Common myeloid progenitor, CD34-positive (primary cell): ENCODE measurements around the gene NPR1.
A peak's percentile ranks its signal among the peaks of the same experiment; 100 is the strongest.

ENCODE experiments used
- CTCF ChIA-PET: fragments of 350-600 bp; sonication (Branson Sonifier 250); formaldehyde crosslinking; loops from one replicate; lab custom pipeline; 2021; ENCODE audit warnings: antibody characterized with exemption; lab: Charles Lee
- POLR2A ChIA-PET: fragments of 350-600 bp; sonication (Branson Sonifier 250); formaldehyde crosslinking; loops from one replicate; lab custom pipeline; 2021; ENCODE audit warnings: antibody characterized with exemption; lab: Charles Lee
- DNase-seq, 3 donors: peaks; one replicate each; pipeline versions ENCODE4 v3.0.0 to v3.0.0-alpha.2; 2013
- H3K27ac ChIP-seq, 2 experiments: 1 replicate in 1 of 2; 2 replicates in 1 of 2; pipeline ENCODE4 v1.7.0; 2013; ENCODE audit warnings: inconsistent platforms in 2 of 2, low read length in 2 of 2, mild to moderate bottlenecking in 2 of 2, low read depth in 1 of 2, moderate library complexity in 1 of 2; ENCODE audit not compliant: severe bottlenecking in 2 of 2, insufficient read depth in 1 of 2, poor library complexity in 1 of 2
- H3K27me3 ChIP-seq, 5 experiments: replicated peaks in 2 of 5; 1 replicate in 3 of 5; 2 replicates in 2 of 5; pipeline versions ENCODE4 v1.6.1 to v1.7.0; 2013; ENCODE audit warnings: low read length in 4 of 5, mild to moderate bottlenecking in 2 of 5, moderate library complexity in 2 of 5, inconsistent platforms in 1 of 5; ENCODE audit not compliant: insufficient read depth in 5 of 5, control insufficient read depth in 4 of 5
- H3K36me3 ChIP-seq, 4 experiments: 1 replicate in 2 of 4; 2 replicates in 2 of 4; pipeline versions ENCODE4 v1.6.1 to v1.7.0; 2013; ENCODE audit warnings: low read length in 3 of 4, control low read depth in 1 of 4, mild to moderate bottlenecking in 1 of 4; ENCODE audit not compliant: control insufficient read depth in 4 of 4, insufficient read depth in 4 of 4
- H3K4me1 ChIP-seq, 4 experiments: 1 replicate in 3 of 4; 2 replicates in 1 of 4; pipeline versions ENCODE4 v1.6.1 to v1.7.1; 2013; ENCODE audit warnings: low read length in 3 of 4, mild to moderate bottlenecking in 3 of 4, control low read depth in 1 of 4, inconsistent platforms in 1 of 4, moderate library complexity in 1 of 4; ENCODE audit not compliant: control insufficient read depth in 4 of 4, insufficient read depth in 4 of 4; ENCODE audit errors: control extremely low read depth in 1 of 4
- H3K4me3 ChIP-seq, 7 experiments: 1 replicate in 4 of 7; 2 replicates in 3 of 7; pipeline versions ENCODE4 v1.5.1 to v1.7.0; 2013; ENCODE audit warnings: mild to moderate bottlenecking in 7 of 7, low read length in 6 of 7, moderate library complexity in 6 of 7, inconsistent platforms in 2 of 7, low read depth in 2 of 7, control low read depth in 1 of 7; ENCODE audit not compliant: insufficient read depth in 4 of 7, control insufficient read depth in 1 of 7; ENCODE audit errors: extremely low read depth in 1 of 7
- H3K9me3 ChIP-seq, 5 experiments: 1 replicate in 4 of 5; 2 replicates in 1 of 5; pipeline versions ENCODE4 v1.6.1 to v1.7.1; 2013; ENCODE audit warnings: low read length in 4 of 5, mild to moderate bottlenecking in 2 of 5, inconsistent platforms in 1 of 5, low read depth in 1 of 5, moderate library complexity in 1 of 5; ENCODE audit not compliant: control insufficient read depth in 4 of 5, insufficient read depth in 2 of 5; ENCODE audit errors: control extremely low read depth in 1 of 5
- WGBS: methylation state at CpG from one replicate; pipeline ENCODE4 v1.1.5; 2013; ENCODE audit not compliant: insufficient coverage; 5-methylcytosine and 5-hydroxymethylcytosine counted together

NPR1 gene

DNA sequence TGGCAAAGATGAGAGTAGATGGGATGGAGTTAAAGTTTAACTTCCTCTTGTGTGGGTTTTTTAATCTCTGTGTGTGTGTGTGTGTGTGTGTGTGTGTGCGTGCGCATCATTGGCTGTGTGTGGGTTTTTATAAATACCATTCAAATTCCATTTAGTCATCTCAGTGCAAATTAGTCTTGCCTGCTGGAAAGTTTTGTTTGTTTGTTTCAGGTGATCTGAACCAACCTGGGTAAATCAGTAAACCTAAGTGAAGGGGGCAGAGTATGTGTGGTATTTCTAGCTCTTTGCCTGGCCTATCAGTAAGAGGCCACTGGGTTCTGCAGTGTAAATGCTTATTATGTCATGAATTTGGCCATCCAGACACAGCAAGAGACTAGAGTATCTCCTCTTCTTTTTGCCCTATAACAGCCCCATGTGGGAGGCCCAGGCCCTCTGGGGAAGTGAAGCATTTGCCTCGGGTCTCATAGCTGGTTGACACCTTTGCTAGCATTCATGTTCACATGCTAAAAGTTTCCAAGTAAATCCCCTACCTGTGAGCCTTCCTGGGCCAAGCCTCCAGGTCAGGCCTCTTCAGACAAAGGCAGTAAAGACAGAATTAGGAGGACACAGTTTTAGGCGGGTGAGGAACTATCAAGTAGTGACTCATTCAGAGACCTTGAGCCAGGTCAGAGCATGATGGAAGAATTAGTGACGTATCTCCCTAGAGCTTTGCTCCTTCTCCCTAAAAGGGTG, 64.1 kb downstream of the NPR1 start:
- peak; percentile 29 to 73 (median 67) for DNase-seq
- ChIA-PET POLR2A (no interaction called here), CTCF (interaction anchor here (1.2 to 1.5 kb wide), 3 partner anchors 8 to 30 kb away, joined by 3 to 6 read pairs (median 4); no protein-coding TSS in a partner anchor)
- Histone ChIP-seq H3K4me1 (peaks cover 0 to 2% (median 0%) of the 10 kb centered on the region in 4 experiments), H3K27ac (no peak overlapping the region), H3K27me3 (no peaks in the 10 kb centered on the region), H3K36me3 (peaks cover 28 to 70% (median 51%) of the 10 kb centered on the region in 4 experiments), H3K9me3 (no peaks in the 10 kb centered on the region), H3K4me3 (no peak overlapping the region)
- 100% methylated on average over 1 of the region's 5 CpGs for WGBS
